ENCODE results near the gene MBD2.

GRCh38 chr18:54250846-54251261 lies 26.4 kb upstream of the MBD2 start:
- TF ChIP-seq CTCF (IDR thresholded peaks at IDR 0.05) (no peak), EZH2 (IDR thresholded peaks at IDR 0.05; ENCODE audit: borderline replicate concordance, insufficient read depth, low read depth, low read length, poor library complexity, severe bottlenecking) (no peak)
